SH-SY5Y (cell line): ENCODE data around the gene PLEKHD1.

Experiments
- GATA2 ChIP-seq: IDR thresholded peaks from 2 replicates; pipeline ENCODE4 v1.6.1; 2011; ENCODE audit warnings: mild to moderate bottlenecking, low read depth, low read length
- GATA3 ChIP-seq: IDR thresholded peaks from 2 replicates; pipeline ENCODE4 v1.6.1; 2011; ENCODE audit warnings: low read depth, mild to moderate bottlenecking, low read length, moderate library complexity

DNA sequence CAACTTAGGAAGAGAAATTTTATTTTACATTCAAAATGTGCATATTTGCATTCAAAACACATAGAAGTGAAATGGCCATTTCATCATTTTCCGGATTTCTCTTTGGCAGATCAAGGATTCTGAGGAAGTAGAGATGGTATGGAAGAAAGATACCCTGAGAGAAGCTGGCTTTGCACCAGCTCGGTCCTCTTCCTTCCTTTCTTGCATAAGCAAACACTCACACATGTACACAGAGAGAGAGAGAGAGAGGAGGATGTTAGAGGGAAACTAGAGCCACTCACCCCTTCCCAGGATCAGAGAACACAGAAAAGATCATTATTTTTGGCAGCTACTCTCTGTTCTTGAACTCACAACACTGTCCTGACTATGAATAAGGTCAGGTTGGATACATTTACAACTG, 15.6 kb upstream of the PLEKHD1 start:
- no peak for TF ChIP-seq GATA2
- TF ChIP-seq GATA3, result no peak
